B cell (primary cell): ENCODE measurements around the gene TRIM44. TPM values are rescaled to one million over a fixed set of nuclear protein-coding genes. Genes with fewer than 3 reads are reported as not detected.

Experiments used
- ATAC-seq: fragments of 200-7000 bp; cut with Tn5 transposase; one replicate; pipeline ENCODE4 v1.10.0; 2021; ENCODE audit warnings: low read depth, mild to moderate bottlenecking, moderate number of reproducible peaks, moderate library complexity
- CTCF ChIA-PET: fragments of 350-600 bp; sonication (Branson Sonifier 250); formaldehyde crosslinking; loops from one replicate; lab custom pipeline; 2021; ENCODE audit warnings: antibody characterized with exemption, inconsistent platforms; lab: Charles Lee
- POLR2A ChIA-PET: fragments of 350-600 bp; sonication (Branson Sonifier 250); formaldehyde crosslinking; loops from one replicate; lab custom pipeline; 2021; ENCODE audit warnings: antibody characterized with exemption; lab: Charles Lee
- DNase-seq: peaks from one replicate; pipeline ENCODE4 v3.0.0; 2013
- H2AFZ ChIP-seq: 2 replicates; pipeline ENCODE4 v1.6.1; 2012; ENCODE audit warnings: mild to moderate bottlenecking, low read depth, low read length; ENCODE audit not compliant: insufficient read depth, poor library complexity, severe bottlenecking
- H3K27ac ChIP-seq, 2 donors: 1 replicate in 1 of 2; 2 replicates in 1 of 2; pipeline ENCODE4 v1.5.1; 2012 to 2013; ENCODE audit warnings: low read length in 2 of 2, mild to moderate bottlenecking in 2 of 2, moderate library complexity in 1 of 2
- H3K27me3 ChIP-seq, 4 experiments: fragments of 200-600 bp in 1 of 4; sonication (generic) in 1 of 4; replicated peaks in 1 of 4; 1 replicate in 2 of 4; 2 replicates in 2 of 4; pipeline versions ENCODE4 v1.6.1 to v1.7.0; 2013 to 2016; ENCODE audit warnings: low read length in 3 of 4, mild to moderate bottlenecking in 2 of 4, mixed read lengths in 1 of 4, moderate library complexity in 1 of 4; ENCODE audit not compliant: insufficient read depth in 4 of 4, control insufficient read depth in 3 of 4; ENCODE audit errors: control extremely low read depth in 1 of 4
- H3K36me3 ChIP-seq, 2 experiments: replicated peaks in 1 of 2; 1 replicate in 1 of 2; 2 replicates in 1 of 2; pipeline versions ENCODE4 v1.6.1 to v1.7.1; 2013; ENCODE audit warnings: low read length in 1 of 2; ENCODE audit not compliant: insufficient read depth in 2 of 2, control insufficient read depth in 1 of 2; ENCODE audit errors: control extremely low read depth in 1 of 2, extremely low read depth in 1 of 2
- H3K4me1 ChIP-seq, 2 donors: fragments of 200-600 bp in 1 of 2; sonication (generic) in 1 of 2; 1 replicate in 1 of 2; 2 replicates in 1 of 2; pipeline versions ENCODE4 v1.5.1 to v1.6.1; 2013 to 2017; ENCODE audit warnings: low read length in 2 of 2; ENCODE audit not compliant: control insufficient read depth in 2 of 2, insufficient read depth in 2 of 2
- H3K4me2 ChIP-seq: replicated peaks from 2 replicates; pipeline ENCODE3; 2012; ENCODE audit warnings: mild to moderate bottlenecking, low read depth, low read length; ENCODE audit not compliant: poor library complexity, severe bottlenecking
- H3K4me3 ChIP-seq, 5 experiments: fragments of 200-600 bp in 1 of 5; sonication (generic) in 1 of 5; 1 replicate in 3 of 5; 2 replicates in 2 of 5; pipeline versions ENCODE4 v1.5.1 to v1.7.0; 2011 to 2016; ENCODE audit warnings: low read length in 4 of 5, mild to moderate bottlenecking in 4 of 5, low read depth in 2 of 5, control low read depth in 1 of 5, moderate library complexity in 1 of 5; ENCODE audit not compliant: insufficient read depth in 1 of 5; ENCODE audit errors: control extremely low read depth in 1 of 5, extremely low read depth in 1 of 5
- H3K79me2 ChIP-seq: fragments of 200-600 bp; sonication (generic); one replicate; pipeline ENCODE4 v1.6.0; 2016; ENCODE audit warnings: low read length; ENCODE audit not compliant: control insufficient read depth, insufficient read depth
- H3K9ac ChIP-seq: fragments of 200-600 bp; sonication (generic); 2 replicates; pipeline ENCODE4 v1.6.1; 2017; ENCODE audit warnings: mild to moderate bottlenecking, low read length, moderate library complexity
- H3K9me3 ChIP-seq, 3 donors: one replicate each; pipeline versions ENCODE4 v1.6.1 to v1.7.1; 2013; ENCODE audit warnings: low read length in 2 of 3; ENCODE audit not compliant: control insufficient read depth in 2 of 3, insufficient read depth in 1 of 3; ENCODE audit errors: control extremely low read depth in 1 of 3
- H4K20me1 ChIP-seq: 2 replicates; pipeline ENCODE4 v1.6.0; 2012; ENCODE audit warnings: mild to moderate bottlenecking, low read length; ENCODE audit not compliant: insufficient read depth, control insufficient read depth, poor library complexity, severe bottlenecking
- H3K27ac Mint-ChIP-seq: one replicate; pipeline ENCODE4 v1.8.0; 2021; ENCODE audit warnings: mixed read lengths
- H3K27me3 Mint-ChIP-seq: one replicate; pipeline ENCODE4 v1.8.0; 2021; ENCODE audit warnings: mixed read lengths
- H3K4me1 Mint-ChIP-seq: one replicate; pipeline ENCODE4 v1.8.0; 2021; ENCODE audit warnings: mixed read lengths
- H3K4me3 Mint-ChIP-seq: one replicate; pipeline ENCODE4 v1.8.0; 2021; ENCODE audit warnings: mixed read lengths
- H3K9me3 Mint-ChIP-seq: one replicate; pipeline ENCODE4 v1.8.0; 2022; ENCODE audit warnings: mixed read lengths; ENCODE audit not compliant: insufficient read depth
- CTCF ChIP-seq: fragments of 200-600 bp; IDR thresholded peaks from one replicate; pipeline ENCODE4 v1.8.0; 2022; ENCODE audit warnings: antibody characterized with exemption, mild to moderate bottlenecking
- EZH2 ChIP-seq: IDR thresholded peaks from 2 replicates; pipeline ENCODE4 v1.6.1; 2012; ENCODE audit warnings: borderline replicate concordance, low read depth, mild to moderate bottlenecking, moderate library complexity, low read length; ENCODE audit not compliant: insufficient read depth, poor library complexity, severe bottlenecking
- WGBS: methylation state at CpG from one replicate; pipeline ENCODE4 v1.1.5; 2013; ENCODE audit warnings: missing lambda C conversion rate; ENCODE audit not compliant: insufficient coverage; 5-methylcytosine and 5-hydroxymethylcytosine counted together
- intact Hi-C: fragments of 100-400 bp; cut with micrococcal nuclease; formaldehyde crosslinking; loops from one replicate; pipeline ENCODE4 v1.10.0; 2022
- polyA plus RNA-seq: library from polyadenylated mRNA; depleted of rRNA; stranded (reverse); fragments of >200 nt; gene quantifications from 2 replicates; pipeline ENCODE4 v1.2.3, GENCODE V29; 2012
- total RNA-seq, 2 donors: library from RNA; stranded (reverse); fragments of 120-200 nt in 1 of 2; gene quantifications; 1 replicate in 1 of 2; 2 replicates in 1 of 2; pipeline versions ENCODE4 v1.2.3 to v1.2.4, GENCODE V29; 2013 to 2022

TRIM44 gene
- total and polyA plus RNA-seq, 2 donors (not counting 1 experiment from before 2014, with no cell fraction given) = 39.1 to 71.1 TPM

DNA sequence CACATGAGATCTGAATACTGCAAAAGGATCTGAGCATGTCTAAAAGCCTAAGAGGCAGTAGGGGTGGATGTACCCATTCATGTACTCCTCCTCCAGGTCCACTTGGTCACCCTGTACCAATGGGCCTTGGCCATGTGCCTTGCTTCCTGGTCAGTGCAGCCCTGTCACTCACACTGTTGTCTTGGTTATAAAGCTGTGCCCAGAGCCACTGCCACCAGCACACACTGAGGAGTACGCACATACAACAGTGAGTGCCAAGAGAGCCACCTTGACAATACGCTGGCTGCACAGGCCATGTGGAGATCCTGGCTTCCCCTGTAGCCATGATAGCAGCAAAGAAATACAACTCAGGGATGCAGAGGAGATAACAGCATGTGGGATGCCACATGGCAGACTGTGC is 184.9 kb downstream of the TRIM44 start:
- TF ChIP-seq CTCF (no peak), EZH2 (no peak)
- H3K27me3 Mint-ChIP-seq = peaks cover 19% of the 10 kb centered on the region
- Histone ChIP-seq H3K27me3 (peaks cover 0 to 18% (median 0%) of the 10 kb centered on the region in 4 experiments), H3K36me3 (no peaks in the 10 kb centered on the region), H3K9ac (no peak overlapping the region), H4K20me1 (no peaks in the 10 kb centered on the region), H3K79me2 (no peaks in the 10 kb centered on the region), H3K4me3 (no peak overlapping the region), H3K27ac (no peak overlapping the region), H2AFZ (no peak overlapping the region), H3K9me3 (peaks cover 0 to 2% (median 0%) of the 10 kb centered on the region in 3 donors), H3K4me1 (no peaks in the 10 kb centered on the region), H3K4me2 (no peak overlapping the region)
- DNase-seq (no peak), ATAC-seq (no peak)
- POLR2A ChIA-PET = no interaction called here
- H3K27ac Mint-ChIP-seq = no peak overlapping the region
- intact Hi-C loops = no loop called here
- no peaks in the 10 kb centered on the region for H3K9me3 Mint-ChIP-seq
- no peaks in the 10 kb centered on the region for H3K4me1 Mint-ChIP-seq
- CTCF ChIA-PET = no interaction called here
- no peak overlapping the region for H3K4me3 Mint-ChIP-seq
- 70% methylated on average over 2 of the region's 2 CpGs for WGBS

- H3K4me3 ChIP-seq = no peak overlapping the region
- Mint-ChIP-seq H3K27me3 (peaks cover 13% of the 10 kb centered on the region), H3K27ac (no peak overlapping the region), H3K9me3 (no peaks in the 10 kb centered on the region), H3K4me3 (no peak overlapping the region), H3K4me1 (no peaks in the 10 kb centered on the region)
- DNase-seq (no peak), ATAC-seq (no peak)
- no peaks in the 10 kb centered on the region for H4K20me1 ChIP-seq
- TF ChIP-seq CTCF (no peak), EZH2 (no peak)
- H3K9ac ChIP-seq = no peak overlapping the region
- H3K9me3 ChIP-seq = peaks cover 0 to 2% (median 0%) of the 10 kb centered on the region in 3 donors
- POLR2A ChIA-PET = no interaction called here
- H3K27ac ChIP-seq = no peak overlapping the region
- H3K27me3 ChIP-seq = peaks cover 0 to 18% (median 0%) of the 10 kb centered on the region in 4 experiments
- H3K4me2 ChIP-seq = no peak overlapping the region
- CTCF ChIA-PET = interaction anchor here (1.0 to 1.9 kb wide), 2 partner anchors 27 to 418 kb away, joined by 3 to 5 read pairs; no protein-coding TSS in a partner anchor
- no peaks in the 10 kb centered on the region for H3K79me2 ChIP-seq
- intact Hi-C loops = no loop called here
- no peaks in the 10 kb centered on the region for H3K36me3 ChIP-seq
- no peak overlapping the region for H2AFZ ChIP-seq
- WGBS = 33% methylated on average over 1 of the region's 4 CpGs
- no peaks in the 10 kb centered on the region for H3K4me1 ChIP-seq
Observed at GRCh38 chr11:35848616-35849015, 186.0 kb downstream of the TRIM44 start.
